CD4-positive, alpha-beta T cell (primary cell): ENCODE results near the gene CEP70. TPM values are rescaled to one million over a fixed set of nuclear protein-coding genes. Genes with fewer than 3 reads are reported as not detected.

ENCODE experiments used
- ATAC-seq: fragments of 200-7000 bp; cut with Tn5 transposase; one replicate; pipeline ENCODE4 v1.10.0; 2022; ENCODE audit warnings: mild to moderate bottlenecking; ENCODE audit not compliant: poor library complexity
- CTCF ChIA-PET: fragments of 350-600 bp; sonication (Branson Sonifier 250); formaldehyde crosslinking; loops from one replicate; lab custom pipeline; 2021; ENCODE audit warnings: antibody characterized with exemption, inconsistent platforms; lab: Charles Lee
- POLR2A ChIA-PET: fragments of 350-600 bp; sonication (Branson Sonifier 250); formaldehyde crosslinking; loops from one replicate; lab custom pipeline; 2021; ENCODE audit warnings: antibody characterized with exemption, inconsistent platforms; lab: Charles Lee
- DNase-seq, 14 experiments: peaks; one replicate each; pipeline ENCODE4 v3.0.0-alpha.2; 2013 to 2020; ENCODE audit warnings: mixed read lengths in 2 of 14
- H3K27ac ChIP-seq, 2 donors: one replicate each; pipeline versions ENCODE4 v1.5.1 to v1.7.0; 2013; ENCODE audit warnings: low read length in 2 of 2, low read depth in 1 of 2, mild to moderate bottlenecking in 1 of 2
- H3K27me3 ChIP-seq, 2 experiments: 1 replicate in 1 of 2; 2 replicates in 1 of 2; pipeline versions ENCODE4 v1.6.1 to v1.7.0; 2013; ENCODE audit warnings: low read length in 2 of 2, control low read depth in 1 of 2, mild to moderate bottlenecking in 1 of 2, moderate library complexity in 1 of 2; ENCODE audit not compliant: insufficient read depth in 2 of 2, control insufficient read depth in 1 of 2
- H3K36me3 ChIP-seq: one replicate; pipeline ENCODE4 v1.6.1; 2013; ENCODE audit warnings: low read length, control low read depth; ENCODE audit not compliant: insufficient read depth
- H3K4me1 ChIP-seq: one replicate; pipeline ENCODE4 v1.6.1; 2013; ENCODE audit warnings: low read length, control low read depth; ENCODE audit not compliant: insufficient read depth
- H3K4me3 ChIP-seq: one replicate; pipeline ENCODE4 v1.5.1; 2013; ENCODE audit warnings: mild to moderate bottlenecking, low read length, moderate library complexity
- H3K9me3 ChIP-seq, 2 experiments: 1 replicate in 1 of 2; 2 replicates in 1 of 2; pipeline versions ENCODE4 v1.6.1 to v1.7.0; 2013; ENCODE audit warnings: low read length in 2 of 2, mild to moderate bottlenecking in 2 of 2, control low read depth in 1 of 2, moderate library complexity in 1 of 2; ENCODE audit not compliant: control insufficient read depth in 1 of 2, insufficient read depth in 1 of 2
- H3K27ac Mint-ChIP-seq: one replicate; pipeline ENCODE4 v1.8.0; 2020; ENCODE audit warnings: mixed read lengths
- H3K27me3 Mint-ChIP-seq: one replicate; pipeline ENCODE4 v1.8.0; 2021; ENCODE audit warnings: mixed read lengths
- H3K36me3 Mint-ChIP-seq: one replicate; pipeline ENCODE4 v1.8.0; 2021; ENCODE audit warnings: low read depth, mixed read lengths
- H3K4me1 Mint-ChIP-seq: one replicate; pipeline ENCODE4 v1.8.0; 2021; ENCODE audit warnings: low read depth, mixed read lengths
- H3K4me3 Mint-ChIP-seq: one replicate; pipeline ENCODE4 v1.8.0; 2020; ENCODE audit warnings: mild to moderate bottlenecking, mixed read lengths
- H3K9me3 Mint-ChIP-seq: one replicate; pipeline ENCODE4 v1.8.0; 2020; ENCODE audit warnings: mixed read lengths
- CTCF ChIP-seq: fragments of 200-600 bp; IDR thresholded peaks from one replicate; pipeline ENCODE4 v1.8.0; 2022; ENCODE audit warnings: antibody characterized with exemption, mild to moderate bottlenecking
- intact Hi-C, 2 experiments: fragments of 100-400 bp; cut with DNase I in 1 of 2; cut with micrococcal nuclease in 1 of 2; formaldehyde crosslinking; loops; one replicate each; pipeline versions ENCODE4 v1.15.1 to v1.9.0; 2023 to 2025; cut with DNase I, micrococcal nuclease
- total RNA-seq, 174 experiments: library from RNA in 2 of 174; stranded (reverse) in 2 of 174; gene quantifications; one replicate each; pipeline ENCODE4 v1.2.3 and lab custom pipeline; 2021 to 2026

CEP70 gene
- total RNA-seq, 2 experiments from 2014 or later: 21.5 to 23.0 TPM

GRCh38 chr3:138588445-138588844 lies 5.6 kb downstream of the CEP70 start:
- no peaks in the 10 kb centered on the region for H3K27me3 Mint-ChIP-seq
- ChIA-PET POLR2A (interaction anchor here (0.6 kb wide), 1 partner anchor 506 kb away, joined by 3 read pairs; no protein-coding TSS in a partner anchor), CTCF (no interaction called here)
- no peaks in the 10 kb centered on the region for H3K9me3 ChIP-seq
- H3K4me1 Mint-ChIP-seq: peaks cover 12% of the 10 kb centered on the region
- peaks cover 6% of the 10 kb centered on the region for H3K4me1 ChIP-seq
- no peaks in the 10 kb centered on the region for H3K27me3 ChIP-seq
- no peak overlapping the region for H3K27ac Mint-ChIP-seq
- H3K36me3 Mint-ChIP-seq: peaks cover 29% of the 10 kb centered on the region
- H3K4me3 ChIP-seq: no peak overlapping the region
- no peak overlapping the region for H3K4me3 Mint-ChIP-seq
- no peak overlapping the region for H3K27ac ChIP-seq
- no peak for TF ChIP-seq CTCF
- no peak for ATAC-seq
- no peaks in the 10 kb centered on the region for H3K9me3 Mint-ChIP-seq
- DNase-seq: no peak
- intact Hi-C loops: no loop called here
- no peaks in the 10 kb centered on the region for H3K36me3 ChIP-seq

GRCh38 chr3:138587374-138587773 lies 6.7 kb downstream of the CEP70 start:
- intact Hi-C loops: no loop called here
- ATAC-seq (no peak), DNase-seq (no peak)
- Histone ChIP-seq H3K4me3 (no peak overlapping the region), H3K4me1 (no peaks in the 10 kb centered on the region), H3K27ac (no peak overlapping the region), H3K9me3 (no peaks in the 10 kb centered on the region), H3K27me3 (no peaks in the 10 kb centered on the region), H3K36me3 (no peaks in the 10 kb centered on the region)
- no peak overlapping the region for H3K4me3 Mint-ChIP-seq
- peaks cover 9% of the 10 kb centered on the region for H3K4me1 Mint-ChIP-seq
- peaks cover 29% of the 10 kb centered on the region for H3K36me3 Mint-ChIP-seq
- POLR2A ChIA-PET: no interaction called here
- no peak for TF ChIP-seq CTCF
- CTCF ChIA-PET: interaction anchor here (0.6 kb wide), 1 partner anchor 333 kb away, joined by 3 read pairs; no protein-coding TSS in a partner anchor
- no peaks in the 10 kb centered on the region for H3K9me3 Mint-ChIP-seq
- H3K27ac Mint-ChIP-seq: no peak overlapping the region
- H3K27me3 Mint-ChIP-seq: no peaks in the 10 kb centered on the region

GRCh38 chr3:138578961-138579574 lies 15.0 kb downstream of the CEP70 start:
- ATAC-seq (no peak), DNase-seq (no peak)
- no peak overlapping the region for H3K27ac Mint-ChIP-seq
- no peaks in the 10 kb centered on the region for H3K27me3 ChIP-seq
- H3K4me1 Mint-ChIP-seq: peaks cover 24% of the 10 kb centered on the region
- H3K36me3 ChIP-seq: no peaks in the 10 kb centered on the region
- TF ChIP-seq CTCF: no peak
- no peaks in the 10 kb centered on the region for H3K9me3 Mint-ChIP-seq
- H3K4me3 ChIP-seq: no peak overlapping the region
- H3K27ac ChIP-seq: no peak overlapping the region
- CTCF ChIA-PET: no interaction called here
- peaks cover 5% of the 10 kb centered on the region for H3K4me1 ChIP-seq
- H3K36me3 Mint-ChIP-seq: peaks cover 21% of the 10 kb centered on the region
- intact Hi-C loops: no loop called here
- peaks cover 0 to 2% of the 10 kb centered on the region in 2 experiments for H3K9me3 ChIP-seq
- no peak overlapping the region for H3K4me3 Mint-ChIP-seq
- no peaks in the 10 kb centered on the region for H3K27me3 Mint-ChIP-seq
- POLR2A ChIA-PET: interaction anchor here (1.1 to 2.2 kb wide), 2 partner anchors 15 to 1717 kb away, joined by 3 to 12 read pairs; partner anchors contain the start of genes CEP70 and NCK1
